H1 (cell line): Measurements from ENCODE around the gene LYPD3. TPM values are rescaled to one million over a fixed set of nuclear protein-coding genes. Genes with fewer than 3 reads are reported as not detected.

Source experiments
- CTCF ChIA-PET: fragments of 300-600 bp; sonication (Branson Sonifier 250); formaldehyde crosslinking; loops from one replicate; lab custom pipeline; 2021; ENCODE audit not compliant: partially characterized antibody; lab: Charles Lee
- POLR2A ChIA-PET: fragments of 300-600 bp; sonication (Branson Sonifier 250); formaldehyde crosslinking; loops from one replicate; lab custom pipeline; 2021; ENCODE audit warnings: inconsistent platforms; ENCODE audit not compliant: partially characterized antibody; lab: Charles Lee
- DNase-seq, 2 experiments: peaks; one replicate each; pipeline versions ENCODE4 v3.0.0 to v3.0.0-alpha.2; 2010 to 2022; ENCODE audit warnings: low spot score in 2 of 2, low read depth in 1 of 2, mixed read lengths in 1 of 2
- FAIRE-seq: peaks from 2 replicates; lab custom pipeline; 2011; peaks lifted over from hg19 to GRCh38; lab: Jason Lieb, UNC
- H2AFZ ChIP-seq: 2 replicates; pipeline ENCODE4 v1.8.1; 2012; ENCODE audit warnings: low read length, inconsistent platforms
- H2AK5ac ChIP-seq: 2 replicates; pipeline ENCODE4 v1.6.1; 2013; ENCODE audit warnings: low read depth, low read length
- H2BK120ac ChIP-seq: replicated peaks from 2 replicates; pipeline ENCODE3; 2013; ENCODE audit warnings: low read depth, low read length, inconsistent platforms
- H2BK12ac ChIP-seq: 2 replicates; pipeline ENCODE4 v1.6.1; 2013; ENCODE audit warnings: low read depth, low read length
- H2BK15ac ChIP-seq: 2 replicates; pipeline ENCODE4 v1.6.1; 2013; ENCODE audit warnings: low read length
- H2BK20ac ChIP-seq: 2 replicates; pipeline ENCODE4 v1.6.1; 2013; ENCODE audit warnings: low read length
- H2BK5ac ChIP-seq: 2 replicates; pipeline ENCODE4 v1.6.1; 2013; ENCODE audit warnings: low read depth, low read length
- H3K14ac ChIP-seq: 2 replicates; pipeline ENCODE4 v1.6.1; 2013; ENCODE audit warnings: inconsistent platforms; ENCODE audit not compliant: insufficient read length
- H3K18ac ChIP-seq: 2 replicates; pipeline ENCODE4 v1.6.1; 2013; ENCODE audit warnings: low read length; ENCODE audit errors: extremely low read depth
- H3K23ac ChIP-seq: 2 replicates; pipeline ENCODE4 v1.6.1; 2013; ENCODE audit warnings: inconsistent platforms; ENCODE audit not compliant: insufficient read length
- H3K23me2 ChIP-seq: 2 replicates; pipeline ENCODE4 v1.6.1; 2013; ENCODE audit warnings: low read depth, low read length
- H3K27ac ChIP-seq: 2 replicates; pipeline ENCODE4 v1.6.1; 2011; ENCODE audit warnings: low read depth, low read length, inconsistent platforms
- H3K27me3 ChIP-seq, 4 experiments: replicated peaks in 1 of 4; 1 replicate in 1 of 4; 2 replicates in 3 of 4; pipeline versions ENCODE4 v1.6.1 to v1.8.1; 2011 to 2013; ENCODE audit warnings: low read length in 3 of 4, mild to moderate bottlenecking in 3 of 4, inconsistent platforms in 2 of 4, mixed read lengths in 2 of 4, moderate library complexity in 1 of 4; ENCODE audit not compliant: control insufficient read depth in 3 of 4, insufficient read depth in 3 of 4; ENCODE audit errors: extremely low read depth in 1 of 4
- H3K36me3 ChIP-seq, 4 experiments: 2 replicates each; pipeline versions ENCODE4 v1.6.1 to v1.8.1; 2011 to 2013; ENCODE audit warnings: mild to moderate bottlenecking in 4 of 4, low read length in 3 of 4, moderate library complexity in 2 of 4, control low read depth in 1 of 4, inconsistent platforms in 1 of 4; ENCODE audit not compliant: insufficient read depth in 4 of 4, control insufficient read depth in 2 of 4
- H3K4ac ChIP-seq: replicated peaks from 2 replicates; pipeline ENCODE3; 2013; ENCODE audit warnings: low read length, low read depth, mixed read lengths, inconsistent platforms; ENCODE audit not compliant: insufficient read length
- H3K4me1 ChIP-seq, 4 experiments: replicated peaks in 1 of 4; 1 replicate in 1 of 4; 2 replicates in 3 of 4; pipeline versions ENCODE4 v1.6.1 to v1.8.1; 2011 to 2013; ENCODE audit warnings: low read length in 3 of 4, inconsistent platforms in 2 of 4, mixed read lengths in 1 of 4; ENCODE audit not compliant: insufficient read depth in 4 of 4, control insufficient read depth in 3 of 4
- H3K4me2 ChIP-seq, 2 experiments: 2 replicates each; pipeline versions ENCODE4 v1.6.1 to v1.8.1; 2011 to 2013; ENCODE audit warnings: low read depth in 2 of 2, low read length in 2 of 2, control low read depth in 1 of 2, inconsistent platforms in 1 of 2, mild to moderate bottlenecking in 1 of 2; ENCODE audit not compliant: insufficient read depth in 1 of 2
- H3K4me3 ChIP-seq, 4 experiments: fragments of 200-600, 300-600 bp in 1 of 4; sonication (generic), shearing (Covaris generic), sonication (Bioruptor Twin) in 1 of 4; 2 replicates each; pipeline versions ENCODE4 v1.5.1 to v1.8.1; 2011 to 2016; ENCODE audit warnings: low read length in 4 of 4, low read depth in 3 of 4, control low read depth in 2 of 4, inconsistent platforms in 2 of 4, mild to moderate bottlenecking in 2 of 4, mixed read lengths in 1 of 4, moderate library complexity in 1 of 4; ENCODE audit not compliant: insufficient read depth in 2 of 4; ENCODE audit errors: extremely low read depth in 1 of 4
- H3K56ac ChIP-seq: replicated peaks from 2 replicates; pipeline ENCODE3; 2013; ENCODE audit warnings: low read depth, mild to moderate bottlenecking, mixed read lengths, low read length, inconsistent platforms; ENCODE audit not compliant: insufficient read length
- H3K79me1 ChIP-seq: 2 replicates; pipeline ENCODE4 v1.6.1; 2013; ENCODE audit warnings: low read depth, low read length, control low read depth
- H3K79me2 ChIP-seq, 2 experiments: 2 replicates each; pipeline versions ENCODE4 v1.6.1 to v1.8.1; 2012 to 2013; ENCODE audit warnings: low read length in 2 of 2, mild to moderate bottlenecking in 2 of 2, inconsistent platforms in 1 of 2; ENCODE audit not compliant: insufficient read depth in 2 of 2, control insufficient read depth in 1 of 2
- H3K9ac ChIP-seq, 4 experiments: replicated peaks in 1 of 4; 1 replicate in 1 of 4; 2 replicates in 3 of 4; pipeline versions ENCODE4 v1.6.1 to v1.8.1; 2011 to 2013; ENCODE audit warnings: low read depth in 3 of 4, low read length in 3 of 4, control low read depth in 2 of 4, mild to moderate bottlenecking in 2 of 4, moderate library complexity in 2 of 4, inconsistent platforms in 1 of 4; ENCODE audit errors: extremely low read depth in 1 of 4
- H3K9me3 ChIP-seq, 2 experiments: 2 replicates each; pipeline versions ENCODE4 v1.6.1 to v1.8.1; 2012 to 2013; ENCODE audit warnings: mild to moderate bottlenecking in 2 of 2, moderate library complexity in 2 of 2, control low read depth in 1 of 2, inconsistent platforms in 1 of 2, low read depth in 1 of 2, low read length in 1 of 2, mixed read lengths in 1 of 2; ENCODE audit not compliant: insufficient read depth in 2 of 2
- H4K20me1 ChIP-seq, 2 experiments: replicated peaks in 1 of 2; 2 replicates each; pipeline versions ENCODE3 to v1.8.1; 2011 to 2013; ENCODE audit warnings: inconsistent platforms in 2 of 2, low read length in 2 of 2, mild to moderate bottlenecking in 1 of 2; ENCODE audit not compliant: insufficient read depth in 2 of 2, control insufficient read depth in 1 of 2
- H4K5ac ChIP-seq: 2 replicates; pipeline ENCODE4 v1.6.1; 2013; ENCODE audit warnings: low read length, low read depth, mixed read lengths, inconsistent platforms; ENCODE audit not compliant: insufficient read length
- H4K8ac ChIP-seq: 2 replicates; pipeline ENCODE4 v1.8.0; 2013; ENCODE audit warnings: mild to moderate bottlenecking, moderate library complexity, low read length, inconsistent platforms; ENCODE audit not compliant: insufficient read depth; ENCODE audit errors: extremely low read depth
- H4K91ac ChIP-seq: replicated peaks from 2 replicates; pipeline ENCODE3; 2013; ENCODE audit warnings: low read length, mixed read lengths, inconsistent platforms; ENCODE audit not compliant: insufficient read length
- ASH2L ChIP-seq: fragments of 200-600, 300-600 bp; sonication (generic); IDR thresholded peaks from one replicate; pipeline ENCODE4 v1.7.1; 2017; ENCODE audit warnings: low read length
- BRCA1 ChIP-seq: IDR thresholded peaks from 2 replicates; pipeline ENCODE4 v1.6.1; 2012; ENCODE audit warnings: low read depth, low read length, improper control_type of control experiment
- CBX5 ChIP-seq: fragments of 300-800, 300-1000 bp; sonication (generic); IDR thresholded peaks from 2 replicates; pipeline ENCODE4 v1.7.1; 2016; ENCODE audit warnings: antibody characterized with exemption, low read length, low read depth
- CEBPB ChIP-seq: IDR thresholded peaks from 2 replicates; pipeline ENCODE4 v1.6.1; 2012; ENCODE audit warnings: low read depth, low read length
- CREB1 ChIP-seq: IDR thresholded peaks from 2 replicates; pipeline ENCODE4 v1.6.1; 2012; ENCODE audit warnings: inconsistent platforms
- EGR1 ChIP-seq: IDR thresholded peaks from 2 replicates; pipeline ENCODE4 v1.6.1; 2011; ENCODE audit warnings: low read depth, low read length, borderline replicate concordance
- KDM1A ChIP-seq: fragments of 200-600, 300-600 bp; sonication (generic); IDR thresholded peaks from 2 replicates; pipeline ENCODE4 v1.7.1; 2016; ENCODE audit warnings: mild to moderate bottlenecking, low read length, borderline replicate concordance
- NANOG ChIP-seq: IDR thresholded peaks from 2 replicates; pipeline ENCODE4 v1.6.1; 2011; ENCODE audit warnings: low read length, low read depth, mild to moderate bottlenecking, inconsistent platforms; ENCODE audit not compliant: insufficient read depth, poor library complexity, severe bottlenecking
- POLR2A ChIP-seq, 2 experiments: IDR thresholded peaks; 1 replicate in 1 of 2; 2 replicates in 1 of 2; pipeline ENCODE4 v1.6.1; 2011; ENCODE audit warnings: low read depth in 2 of 2, low read length in 2 of 2, mild to moderate bottlenecking in 2 of 2; ENCODE audit errors: control extremely low read depth in 1 of 2
- RAD21 ChIP-seq, 2 experiments: IDR thresholded peaks in 1 of 2; conservative IDR thresholded peaks in 1 of 2; 2 replicates each; pipeline ENCODE4 v1.6.1; 2011; ENCODE audit warnings: low read depth in 2 of 2, low read length in 2 of 2, improper control_type of control experiment in 1 of 2, inconsistent platforms in 1 of 2, mild to moderate bottlenecking in 1 of 2, moderate library complexity in 1 of 2
- RNF2 ChIP-seq: fragments of 200-900, 300-1000 bp; sonication (generic); IDR thresholded peaks from 2 replicates; pipeline ENCODE4 v1.7.1; 2016; ENCODE audit warnings: borderline replicate concordance, low read depth, mild to moderate bottlenecking, antibody characterized with exemption, low read length; ENCODE audit not compliant: poor library complexity, severe bottlenecking; ENCODE audit errors: missing control alignments
- TBP ChIP-seq: IDR thresholded peaks from 2 replicates; pipeline ENCODE4 v1.6.1; 2011; ENCODE audit warnings: low read depth, low read length, improper control_type of control experiment
- ZNF274 ChIP-seq: IDR thresholded peaks from 2 replicates; pipeline ENCODE4 v1.7.0; 2012; ENCODE audit warnings: low read length, borderline replicate concordance; ENCODE audit errors: extremely low read depth
- WGBS, 2 experiments: shearing (Covaris generic) in 1 of 2; methylation state at CpG; one replicate each; pipeline versions ENCODE4 v1.1.6 to v1.1.7; 2013 to 2015; ENCODE audit warnings: low lambda C conversion rate in 2 of 2, mixed read lengths in 2 of 2, inconsistent platforms in 1 of 2, low coverage in 1 of 2, missing lambda C conversion rate in 1 of 2; ENCODE audit not compliant: insufficient replicate concordance in 2 of 2, insufficient coverage in 1 of 2, insufficient read length in 1 of 2; ENCODE audit errors: extremely low coverage in 1 of 2, missing lambda C conversion rate in 1 of 2; 5-methylcytosine and 5-hydroxymethylcytosine counted together
- polyA plus RNA-seq, 7 experiments: library from polyadenylated mRNA; depleted of rRNA in 3 of 7; stranded (reverse) in 5 of 7; unstranded in 2 of 7; fragments of >200 nt in 5 of 7; fragments of 200-250 nt in 2 of 7; gene quantifications; 1 replicate in 5 of 7; 2 replicates in 1 of 7; 4 replicates in 1 of 7; pipeline versions ENCODE4 v1.2.1 to v1.2.3, GENCODE V29; 2011 to 2013; ENCODE audit warnings: missing spikeins in 2 of 7, mixed read lengths in 2 of 7
- total RNA-seq: library from RNA; stranded (reverse); fragmentation: NEBNext Ultra II Directional; extraction: Animal tissue kit (Norgen Biotek cat#: 25700); gene quantifications from 2 replicates; pipeline ENCODE4 v1.2.1, GENCODE V29; 2021
- TF ChIP-seq, protein P1 (sequence below): IDR thresholded peaks from 2 replicates; pipeline ENCODE4 v1.6.1; 2012; ENCODE audit warnings: inconsistent platforms

The LYPD3 gene
- total and polyA plus RNA-seq, 2 of the 8 experiments (the other 6 are each of a cell fraction or from before 2014, with no cell fraction given) = 4.1 to 16.4 TPM

GRCh38 chr19:43447655-43448054 is 17.8 kb downstream of the LYPD3 start:
- H3K4me2 ChIP-seq = no peak overlapping the region
- no peak overlapping the region for H3K18ac ChIP-seq
- no peak overlapping the region for H2BK20ac ChIP-seq
- no peak overlapping the region for H4K5ac ChIP-seq
- no peaks in the 10 kb centered on the region for H3K27me3 ChIP-seq
- H2BK5ac ChIP-seq = no peak overlapping the region
- H3K79me2 ChIP-seq = no peaks in the 10 kb centered on the region
- no peak overlapping the region for H3K4me3 ChIP-seq
- ChIA-PET CTCF (interaction anchor here (0.7 to 6.5 kb wide), 32 partner anchors 8 to 195 kb away, joined by 3 to 192 read pairs (median 6); partner anchors contain the start of genes ETHE1, LYPD3 and PHLDB3), POLR2A (interaction anchor here (1.1 to 2.9 kb wide), 6 partner anchors 9 to 78 kb away, joined by 3 to 15 read pairs (median 3); no protein-coding TSS in a partner anchor)
- FAIRE-seq = no peak
- TF ChIP-seq ZNF274 (no peak), RNF2 (no peak), KDM1A (no peak), POLR2A (IDR thresholded peaks at IDR 0.05; ENCODE audit: control extremely low read depth in 1 of 2, low read depth in 2 of 2, low read length in 2 of 2) (no peak), RAD21 (IDR thresholded peaks at IDR 0.05 in 1 of 2, conservative IDR thresholded peaks at IDR 0.05 in 1 of 2; ENCODE audit: low read depth in 2 of 2, low read length in 2 of 2) (no peak), CBX5 (no peak), CREB1 (no peak), BRCA1 (no peak), ASH2L (no peak), NANOG (no peak), EGR1 (no peak), TBP (no peak), CEBPB (no peak)
- TF ChIP-seq, protein P1, sequence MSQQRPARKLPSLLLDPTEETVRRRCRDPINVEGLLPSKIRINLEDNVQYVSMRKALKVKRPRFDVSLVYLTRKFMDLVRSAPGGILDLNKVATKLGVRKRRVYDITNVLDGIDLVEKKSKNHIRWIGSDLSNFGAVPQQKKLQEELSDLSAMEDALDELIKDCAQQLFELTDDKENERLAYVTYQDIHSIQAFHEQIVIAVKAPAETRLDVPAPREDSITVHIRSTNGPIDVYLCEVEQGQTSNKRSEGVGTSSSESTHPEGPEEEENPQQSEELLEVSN = no peak
- no peaks in the 10 kb centered on the region for H3K4me1 ChIP-seq
- no peak overlapping the region for H3K14ac ChIP-seq
- no peak for DNase-seq
- WGBS, 2 experiments = 97% methylated on average over 9 of the region's 9 CpGs; no CpG with 5 or more reads in 1 of the 2 experiments
- H3K9ac ChIP-seq = no peak overlapping the region
- H3K56ac ChIP-seq = no peak overlapping the region
- H4K91ac ChIP-seq = no peak overlapping the region
- no peak overlapping the region for H2BK12ac ChIP-seq
- peaks cover 2% of the 10 kb centered on the region in 2 experiments; a peak in 1 of 4 replicates for H3K9me3 ChIP-seq
- H4K20me1 ChIP-seq = no peaks in the 10 kb centered on the region
- H2BK15ac ChIP-seq = no peak overlapping the region
- H2BK120ac ChIP-seq = no peak overlapping the region
- H3K23ac ChIP-seq = no peak overlapping the region
- H4K8ac ChIP-seq = no peak overlapping the region
- no peak overlapping the region for H2AK5ac ChIP-seq
- H2AFZ ChIP-seq = no peak overlapping the region
- H3K27ac ChIP-seq = no peak overlapping the region
- H3K79me1 ChIP-seq = no peaks in the 10 kb centered on the region
- H3K36me3 ChIP-seq = no peaks in the 10 kb centered on the region
- no peaks in the 10 kb centered on the region for H3K23me2 ChIP-seq
- H3K4ac ChIP-seq = no peak overlapping the region
